Left kidney (tissue), 2 donors: ENCODE data around the gene C10orf71. TPM values are rescaled to one million over a fixed set of nuclear protein-coding genes. Genes with fewer than 3 reads are reported as not detected.

Experiments
- DNase-seq: peaks from one replicate; pipeline ENCODE4 v3.0.0-alpha.2; 2013
- polyA plus RNA-seq: library from polyadenylated mRNA; unstranded; fragments of 120-200 nt; gene quantifications from one replicate; pipeline ENCODE4 v1.2.1, GENCODE V29; 2013; ENCODE audit not compliant: insufficient read length

Gene C10orf71
- polyA plus RNA-seq, 1 donor: 0.15 TPM

DNA sequence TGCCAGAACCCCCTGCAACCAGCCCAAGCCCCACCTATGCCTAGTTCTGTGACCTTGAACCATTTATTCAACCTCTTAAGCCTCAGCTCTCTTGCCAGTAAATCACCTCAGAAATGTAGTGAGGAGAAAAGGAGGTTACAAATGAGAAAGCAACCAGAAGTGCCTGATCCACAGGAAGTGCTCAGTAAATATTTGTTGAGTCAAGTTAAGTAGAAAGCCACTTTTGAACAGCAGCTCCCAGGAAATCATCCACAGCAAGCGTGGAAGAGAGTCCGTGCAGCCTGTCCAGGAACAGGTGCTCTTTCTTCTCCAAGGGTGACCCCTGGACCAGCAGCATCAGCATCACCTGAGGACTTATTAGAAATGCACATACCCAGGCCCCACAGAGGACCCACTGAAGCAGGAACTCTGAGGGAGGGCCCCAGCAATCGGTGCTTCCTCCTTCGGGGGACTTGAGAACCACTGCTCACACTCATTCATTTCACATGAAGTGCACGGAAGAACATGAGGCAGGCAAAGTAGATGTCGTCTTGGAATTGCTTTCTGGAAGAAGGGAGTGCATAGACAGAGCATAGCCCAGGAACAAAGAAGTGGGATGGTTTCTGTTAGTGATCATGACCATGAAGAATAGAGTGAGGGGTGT, 6.3 kb upstream of the C10orf71 start:
- DNase-seq: no peak

DNA sequence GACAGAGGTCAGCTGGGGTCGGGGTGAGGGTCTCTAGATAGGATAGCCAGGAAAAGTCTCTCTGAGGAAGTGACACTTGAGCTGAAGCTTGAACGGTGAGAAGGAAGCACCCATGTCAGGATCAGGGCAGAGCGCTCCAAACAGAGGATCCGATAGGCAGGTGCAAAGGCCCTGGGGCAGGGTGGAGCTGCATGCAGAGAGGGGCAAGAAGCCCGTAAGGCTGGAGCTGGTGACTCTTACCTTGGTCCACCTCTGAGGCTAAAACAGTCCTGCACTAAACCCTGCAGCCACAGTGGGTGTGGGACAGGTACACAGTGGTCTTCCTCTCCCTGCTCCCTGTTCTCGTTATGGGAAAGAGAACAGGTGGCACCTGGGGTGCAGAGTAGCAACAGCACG, 5.8 kb upstream of the C10orf71 start:
- no peak for DNase-seq

DNA sequence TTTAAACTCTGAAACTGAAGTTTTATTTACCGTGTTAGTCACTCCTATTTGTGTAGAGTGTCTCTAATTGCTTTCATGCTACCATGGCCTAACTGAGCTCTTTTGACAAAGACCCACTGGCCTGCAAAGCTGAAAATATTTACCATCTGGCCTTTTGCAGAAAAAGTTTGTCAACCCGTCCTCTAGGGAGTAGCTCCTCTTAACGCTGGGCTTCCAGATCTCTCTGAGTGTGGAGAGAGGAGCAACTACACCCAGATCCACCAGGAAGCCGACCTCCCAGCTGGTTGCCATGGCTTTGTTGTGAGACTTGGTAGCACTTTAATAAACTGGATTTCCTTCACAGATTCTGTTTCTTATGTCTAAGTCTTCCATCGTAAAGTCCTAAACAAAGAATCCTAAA, 4.2 kb upstream of the C10orf71 start:
- DNase-seq: no peak

DNA sequence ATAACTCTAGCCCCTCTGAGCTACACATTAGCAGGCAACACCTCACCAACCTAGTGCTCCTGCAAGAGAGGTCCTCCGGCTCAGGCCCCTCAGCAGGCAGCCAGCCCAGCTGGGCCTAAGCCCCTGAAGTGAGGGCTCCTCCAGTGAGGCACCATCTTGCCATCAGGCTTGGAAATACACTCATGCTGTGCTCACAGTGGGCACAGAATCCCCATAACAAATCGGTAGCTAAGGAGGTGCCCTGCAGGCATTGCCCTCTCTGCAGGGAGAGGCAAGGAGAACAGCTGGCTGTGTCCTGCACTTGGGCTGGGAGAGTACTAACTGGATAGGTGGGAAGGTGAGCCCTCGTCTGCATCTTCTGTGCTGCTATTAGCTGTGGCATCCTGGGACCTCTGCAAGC, 3.7 kb upstream of the C10orf71 start:
- DNase-seq: no peak

DNA sequence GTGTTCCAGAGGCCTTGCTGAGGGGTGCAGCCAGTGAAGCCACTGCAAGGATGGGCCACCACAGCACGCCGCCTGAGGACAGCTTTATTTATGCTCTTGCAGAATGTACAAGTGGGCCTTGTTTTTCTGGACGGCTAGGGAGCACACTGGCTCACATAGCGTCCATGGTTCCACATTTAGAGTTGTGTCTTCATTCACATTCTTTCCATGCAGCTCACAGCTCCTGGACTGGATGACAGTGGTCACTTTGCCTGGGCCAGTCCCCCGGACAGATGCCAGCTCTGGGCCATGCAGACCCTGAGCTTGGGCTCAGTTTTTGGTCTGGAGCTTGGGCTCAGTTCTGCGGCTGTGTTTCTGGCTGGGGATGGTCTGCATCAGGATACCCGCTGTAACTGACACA, 2.6 kb upstream of the C10orf71 start:
- no peak for DNase-seq

DNA sequence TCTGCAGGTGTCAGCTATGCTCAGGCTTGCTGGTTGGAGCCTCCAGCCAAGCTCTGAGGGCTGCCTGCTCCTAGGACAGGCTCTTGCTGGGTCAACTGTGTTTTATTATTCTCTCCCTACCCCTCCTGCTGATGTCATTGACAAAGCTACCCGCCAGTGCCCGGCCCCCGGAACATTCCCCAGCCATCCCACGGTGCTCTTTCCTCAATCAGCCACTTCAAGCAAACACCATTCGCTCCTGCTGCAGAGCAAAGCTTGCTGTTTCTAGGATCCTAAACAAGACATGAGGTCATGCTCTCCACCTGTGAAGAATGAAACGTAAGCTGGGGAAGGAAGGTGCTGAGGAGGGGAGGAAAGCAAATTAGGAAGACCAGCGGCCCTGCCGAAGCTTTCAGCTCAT, 2.1 kb upstream of the C10orf71 start:
- DNase-seq: no peak

GRCh38 chr10:49297818-49298670, 926 bp upstream of the C10orf71 start:
- no peak for DNase-seq

DNA sequence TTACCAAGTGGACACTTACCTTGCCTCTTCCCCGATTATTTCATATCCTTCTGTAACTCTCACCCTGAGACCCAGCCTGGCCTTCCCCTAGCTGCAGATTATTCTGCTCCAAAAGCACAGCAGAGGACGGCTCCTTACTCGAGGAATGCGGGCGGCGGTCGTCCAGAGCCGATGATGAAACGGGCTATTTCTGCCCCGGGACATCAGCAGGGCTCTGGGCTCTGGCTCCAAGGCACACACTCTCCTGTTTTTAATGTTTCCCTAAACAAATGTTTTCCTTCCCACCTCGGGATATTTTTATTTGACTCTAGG, 343 bp upstream of the C10orf71 start:
- DNase-seq: no peak

GRCh38 chr10:49299816-49300139, 808 bp downstream of the C10orf71 start:
- no peak for DNase-seq

DNA sequence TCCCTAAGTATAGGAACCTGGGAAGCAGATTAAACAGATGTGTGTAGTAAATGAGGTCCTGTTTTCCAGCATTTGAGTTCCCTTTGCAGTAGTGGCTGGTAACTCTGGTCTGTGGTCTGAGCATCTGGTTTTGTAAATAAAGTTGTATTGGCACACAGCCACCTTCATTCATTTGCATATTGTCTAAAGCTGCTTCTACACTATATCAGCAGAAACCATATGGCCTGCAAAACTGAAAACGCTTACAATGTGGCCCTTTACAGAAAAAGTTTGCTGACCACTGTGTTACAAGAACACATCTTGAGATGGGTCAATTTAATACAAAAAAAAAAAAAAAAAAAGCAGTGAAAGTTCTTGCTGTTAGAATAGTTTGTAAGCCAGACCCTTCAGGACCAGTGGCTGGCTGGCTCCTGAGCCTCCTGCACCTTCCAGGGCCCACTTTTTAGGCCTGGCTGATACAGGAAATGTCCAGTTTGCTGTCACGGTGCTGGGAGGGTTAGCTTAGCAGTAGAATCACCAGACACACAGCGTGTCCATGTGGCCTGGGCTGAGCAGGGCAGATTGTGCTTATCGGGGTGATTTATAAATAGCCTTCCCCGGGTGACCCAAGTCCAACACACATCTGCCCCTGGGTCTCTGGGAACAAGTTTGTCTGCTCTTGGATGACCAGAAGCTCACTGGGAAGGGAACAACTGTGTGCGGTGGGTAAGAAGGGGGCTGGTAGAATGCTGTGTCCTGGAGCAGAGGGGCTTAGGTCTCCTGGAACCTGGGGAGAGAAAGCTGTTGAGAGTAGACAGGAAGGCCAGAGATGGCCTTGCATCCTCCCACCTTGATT, 1.4 kb downstream of the C10orf71 start:
- no peak for DNase-seq

- no peak for DNase-seq
Measured at GRCh38 chr10:49301302-49301701, 2.3 kb downstream of the C10orf71 start.

DNA sequence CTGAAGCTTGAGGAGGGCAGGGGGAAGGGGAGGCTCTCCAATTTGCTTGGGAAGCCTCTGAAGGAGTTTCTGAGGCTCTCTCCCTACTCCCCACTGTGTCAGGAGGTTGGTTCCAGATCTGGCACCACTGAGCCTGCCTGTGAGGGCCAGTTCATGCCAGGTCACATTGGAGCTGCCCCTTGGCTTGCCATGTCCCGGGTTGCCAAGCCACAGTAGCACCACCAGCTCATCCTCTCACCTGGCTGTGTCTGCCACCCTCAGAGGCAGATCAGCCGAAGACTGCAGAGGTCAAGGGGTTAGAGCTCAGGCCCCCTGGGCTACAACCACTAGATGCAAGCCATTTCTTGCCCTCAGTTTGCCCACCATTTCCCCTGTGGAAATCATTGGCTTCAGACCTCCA, 3.1 kb downstream of the C10orf71 start:
- no peak for DNase-seq

DNA sequence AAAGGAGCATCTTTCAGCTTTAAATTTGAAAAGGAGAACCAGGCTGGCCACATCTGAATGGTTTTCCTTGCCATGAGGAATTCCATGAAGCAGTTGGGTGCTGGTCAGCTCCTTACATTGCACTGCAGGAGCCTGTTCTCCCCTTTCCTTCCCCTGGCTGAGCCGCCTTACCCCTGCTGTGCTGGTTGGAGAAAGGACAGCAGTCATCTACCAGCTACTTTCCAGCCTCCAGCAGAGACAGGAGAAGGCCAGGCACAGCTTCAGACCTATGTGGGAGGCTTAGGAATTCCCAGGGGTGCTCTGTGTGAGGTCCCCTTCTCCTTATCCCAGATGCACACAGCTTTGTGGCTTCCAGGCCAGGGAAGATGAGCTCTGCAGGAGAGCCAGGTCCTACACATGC, 4.7 kb downstream of the C10orf71 start:
- DNase-seq: no peak

DNA sequence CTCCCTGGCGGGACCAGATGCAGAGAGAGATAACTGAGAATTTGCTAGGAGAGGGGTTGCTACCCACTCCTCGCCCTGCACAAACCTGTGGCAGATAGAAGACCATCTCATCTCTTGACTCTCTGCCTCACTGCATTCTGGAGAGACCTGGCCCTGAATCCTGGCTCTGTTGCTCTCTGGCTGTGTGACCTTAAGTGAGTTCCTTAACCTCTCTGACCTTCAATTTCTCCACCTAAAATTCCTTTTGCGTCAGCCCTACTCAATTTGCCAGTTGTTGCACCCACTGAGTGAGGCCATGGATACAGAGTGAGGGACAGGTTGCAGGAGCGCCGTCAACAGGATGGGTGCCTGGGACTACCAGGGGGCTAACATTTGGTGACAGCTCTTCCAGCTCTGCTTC, 5.2 kb downstream of the C10orf71 start:
- DNase-seq: no peak

DNA sequence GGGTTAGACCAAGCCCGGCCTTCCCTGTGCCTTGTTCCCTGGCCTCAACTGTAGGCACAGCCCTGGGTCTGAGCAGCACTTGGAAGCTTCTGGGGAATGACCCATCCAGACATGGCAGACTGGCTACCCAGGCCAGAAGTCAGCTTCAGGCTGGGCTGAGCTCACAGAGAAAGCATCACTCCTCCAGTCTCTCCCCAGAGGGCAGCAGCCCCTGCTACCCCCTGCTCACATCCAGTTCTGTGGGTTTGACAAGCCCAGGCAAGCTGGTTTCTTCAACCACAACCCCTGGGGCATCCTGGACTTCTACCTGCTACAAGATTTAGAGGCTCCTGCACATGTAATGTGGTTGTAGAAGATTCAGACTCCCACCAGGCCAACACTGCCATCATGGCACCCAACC, 9.0 kb downstream of the C10orf71 start:
- DNase-seq: no peak

- DNase-seq: no peak
Measured at GRCh38 chr10:49308881-49309280, 9.9 kb downstream of the C10orf71 start.

- no peak for DNase-seq
Measured at GRCh38 chr10:49309691-49310411, 10.9 kb downstream of the C10orf71 start.

DNA sequence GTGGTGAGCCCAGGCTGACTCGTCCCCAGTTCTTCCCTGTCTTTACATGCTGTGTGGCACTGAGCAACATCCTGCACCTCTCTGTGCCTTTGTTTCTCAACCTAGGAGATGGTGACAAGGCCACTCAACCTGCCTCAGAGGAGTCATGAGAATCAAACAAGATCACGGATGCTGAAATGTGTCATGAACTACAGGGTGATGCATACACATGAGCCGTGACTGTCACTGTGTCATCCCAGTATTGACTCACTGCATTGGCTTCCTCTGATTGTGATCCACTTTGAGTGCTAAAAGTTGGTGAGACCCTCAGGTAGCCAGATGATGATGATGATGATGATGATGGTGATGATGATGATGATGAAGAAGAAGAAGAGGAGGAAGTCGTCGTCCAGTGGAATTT, 11.5 kb downstream of the C10orf71 start:
- no peak for DNase-seq

GRCh38 chr10:49310901-49311554, 12.1 kb downstream of the C10orf71 start:
- no peak for DNase-seq

DNA sequence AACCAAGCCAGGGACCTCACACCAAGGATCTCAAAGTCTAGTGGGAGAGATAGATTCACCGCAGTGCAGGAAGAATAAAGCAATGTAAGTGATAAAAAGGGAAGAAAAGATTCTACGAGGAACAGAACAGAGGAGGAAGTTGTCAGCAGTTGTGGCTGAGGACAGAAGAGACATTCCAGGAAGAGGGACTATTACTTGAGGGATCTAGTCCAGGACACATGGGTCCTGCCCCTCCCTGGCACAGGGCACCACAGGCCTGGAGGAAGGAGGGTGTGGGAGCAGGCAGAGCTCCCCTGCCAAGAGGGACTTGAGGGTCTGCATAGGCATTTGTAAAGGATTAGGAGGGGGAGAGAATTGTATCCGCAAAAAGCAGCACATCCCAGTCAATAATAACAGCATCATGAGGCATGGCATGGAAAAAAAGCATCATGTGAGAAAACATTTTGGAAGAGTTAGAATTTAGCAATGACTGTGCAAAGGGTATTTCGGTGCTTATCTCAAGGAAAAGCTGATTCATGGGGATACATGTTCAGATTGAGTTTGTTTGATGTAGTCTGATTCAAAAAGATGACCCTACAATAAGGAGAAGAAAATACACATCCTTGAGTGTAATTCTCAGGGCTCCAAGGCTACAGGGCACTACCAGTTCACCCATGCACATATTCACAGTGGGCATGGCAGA, 12.7 kb downstream of the C10orf71 start:
- DNase-seq: no peak

- no peak for DNase-seq
Measured at GRCh38 chr10:49312246-49312869, 13.4 kb downstream of the C10orf71 start.
